GM21367 (cell line): ENCODE results near the gene TMEM266.
A peak's percentile ranks its signal among the peaks of the same experiment; 100 is the strongest.
"Not testable (repeated sequence)": the region's sequence is repeated elsewhere in the genome, so short reads cannot be mapped to it uniquely, and the experiment has no call there.

Source experiments
- ATAC-seq: cut with Tn5 transposase; IDR thresholded peaks from one replicate; pipeline ENCODE4 v1.9.1; 2021; ENCODE audit not compliant: unreplicated experiment

TMEM266 gene, protein sequence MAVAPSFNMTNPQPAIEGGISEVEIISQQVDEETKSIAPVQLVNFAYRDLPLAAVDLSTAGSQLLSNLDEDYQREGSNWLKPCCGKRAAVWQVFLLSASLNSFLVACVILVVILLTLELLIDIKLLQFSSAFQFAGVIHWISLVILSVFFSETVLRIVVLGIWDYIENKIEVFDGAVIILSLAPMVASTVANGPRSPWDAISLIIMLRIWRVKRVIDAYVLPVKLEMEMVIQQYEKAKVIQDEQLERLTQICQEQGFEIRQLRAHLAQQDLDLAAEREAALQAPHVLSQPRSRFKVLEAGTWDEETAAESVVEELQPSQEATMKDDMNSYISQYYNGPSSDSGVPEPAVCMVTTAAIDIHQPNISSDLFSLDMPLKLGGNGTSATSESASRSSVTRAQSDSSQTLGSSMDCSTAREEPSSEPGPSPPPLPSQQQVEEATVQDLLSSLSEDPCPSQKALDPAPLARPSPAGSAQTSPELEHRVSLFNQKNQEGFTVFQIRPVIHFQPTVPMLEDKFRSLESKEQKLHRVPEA

DNA sequence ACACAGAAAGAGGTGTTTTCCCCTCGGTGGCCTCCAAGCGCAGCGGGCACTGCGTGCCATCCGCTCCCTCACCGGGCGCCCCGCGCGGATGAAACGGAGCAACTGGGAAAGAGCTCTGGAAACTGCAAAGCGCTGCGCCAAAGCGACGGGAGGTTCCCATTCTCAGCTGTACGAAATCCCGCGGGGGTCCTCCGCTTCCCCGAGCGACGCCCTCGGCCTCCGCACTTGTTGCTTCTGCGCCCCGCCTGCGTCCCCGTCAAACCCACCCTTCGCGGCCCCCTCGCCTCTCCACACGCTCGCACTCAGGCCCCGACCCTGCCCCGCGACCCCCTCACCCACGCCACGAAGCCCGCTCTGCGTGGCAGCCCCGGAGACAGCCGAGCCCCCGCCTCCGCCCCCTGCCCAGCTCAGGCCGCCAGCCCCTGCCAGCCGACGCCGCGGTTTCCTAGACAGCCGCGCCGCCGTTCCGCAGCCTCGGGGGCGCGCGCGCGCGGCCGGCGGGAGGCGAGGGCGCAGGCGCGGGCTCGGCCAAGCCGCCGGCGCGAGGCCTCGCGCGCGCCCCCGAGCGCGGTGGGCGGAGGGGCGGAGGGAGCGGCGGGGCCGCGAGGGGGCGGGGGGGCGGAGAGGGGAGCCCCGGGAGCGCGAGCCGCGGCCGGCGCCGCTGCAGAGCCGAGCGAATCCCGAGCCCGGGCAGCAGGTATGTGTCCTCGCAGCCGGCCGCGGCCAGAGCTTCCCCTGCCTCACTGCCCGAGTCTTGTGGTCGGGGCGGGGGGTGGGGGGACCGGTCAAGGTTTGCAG is at the start of gene TMEM266:
TMEM266 (plus strand) TSS at position 666 of the 798 bp plus-strand sequence. CDS start 74,279 bp downstream, outside the sequence.
- ATAC-seq: no peak

DNA sequence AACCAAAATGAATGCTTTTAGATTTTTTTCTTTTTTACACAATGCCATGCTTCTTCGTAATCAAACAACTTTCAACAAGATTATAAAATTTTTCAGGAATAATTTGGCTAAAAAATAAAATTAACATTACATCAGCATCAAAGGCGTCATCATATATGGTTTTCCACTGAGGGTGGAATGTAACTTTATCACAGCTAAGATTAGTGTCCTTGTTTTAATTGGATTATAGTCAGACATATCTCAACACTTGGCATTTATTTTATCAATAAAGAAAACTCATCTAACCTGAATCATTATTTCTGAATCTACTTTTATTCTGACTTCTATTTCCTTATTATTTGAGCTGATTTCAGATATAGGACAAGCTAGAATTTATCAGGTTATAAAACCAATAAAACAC is 49.2 kb upstream of the TMEM266 start:
- no peak for ATAC-seq

DNA sequence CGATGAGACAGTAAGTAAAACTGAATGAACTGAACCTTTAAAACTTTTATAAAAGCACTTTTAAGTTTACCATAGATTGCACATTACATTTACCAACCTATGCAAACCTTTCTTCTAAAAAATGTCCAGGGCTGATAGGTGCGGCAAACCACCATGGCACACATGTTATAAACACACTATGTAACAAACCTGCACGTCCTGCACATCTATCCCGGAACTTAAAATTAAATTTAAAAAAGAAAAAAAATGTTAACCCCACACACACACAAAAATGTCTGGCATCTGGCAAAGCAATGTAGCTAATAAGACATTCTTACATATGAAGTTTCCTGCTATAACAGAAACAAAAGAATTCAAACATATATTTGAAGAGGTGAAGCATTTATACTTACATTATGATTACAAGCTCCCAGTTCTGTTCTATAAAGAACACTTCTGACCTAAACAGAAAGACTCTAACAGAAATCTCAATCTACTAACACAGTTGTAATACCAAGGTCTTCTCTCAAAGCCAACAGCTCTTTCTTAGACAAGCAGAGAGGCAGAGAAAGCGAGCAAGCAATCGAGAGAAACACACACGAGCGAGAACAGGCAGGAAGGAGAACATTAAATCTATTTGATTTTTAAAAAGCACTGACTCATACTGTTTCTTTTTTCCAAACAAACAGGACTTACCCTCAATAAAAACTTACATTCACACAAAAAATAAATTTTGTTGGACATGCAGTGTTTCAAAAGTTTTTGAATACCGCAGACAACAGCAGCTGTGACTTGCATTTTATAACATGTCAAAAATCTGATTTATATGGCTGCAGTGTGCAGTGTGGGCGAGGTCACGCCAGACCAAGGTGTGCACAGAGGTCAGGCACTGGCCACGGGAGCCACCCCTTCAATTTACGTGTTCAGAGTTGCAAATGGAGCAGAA is 47.9 kb upstream of the TMEM266 start, which contains the start of gene NRG4:
NRG4 (minus strand) TSS at position 798 of the 925 bp plus-strand sequence. CDS start 1,194 bp downstream, outside the sequence.
- ATAC-seq: no peak

DNA sequence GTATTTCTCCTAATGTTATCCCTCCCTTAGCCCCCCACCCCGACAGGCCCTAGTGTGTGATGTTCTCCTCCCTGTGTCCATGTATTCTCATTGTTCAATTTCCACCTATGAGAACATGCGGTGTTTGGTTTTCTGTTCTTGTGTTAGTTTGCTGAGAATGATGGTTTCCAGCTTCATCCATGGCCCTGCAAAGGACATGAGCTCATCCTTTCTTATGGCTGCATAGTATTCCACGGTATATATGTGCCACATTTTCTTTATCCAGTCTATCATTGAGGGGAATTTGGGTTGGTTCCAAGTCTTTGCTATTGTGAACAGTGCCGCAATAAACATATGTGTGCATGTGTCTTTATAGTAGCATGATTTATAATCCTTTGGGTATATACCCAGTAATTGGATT is 46.3 kb upstream of the TMEM266 start:
- not testable (repeated sequence) for ATAC-seq

DNA sequence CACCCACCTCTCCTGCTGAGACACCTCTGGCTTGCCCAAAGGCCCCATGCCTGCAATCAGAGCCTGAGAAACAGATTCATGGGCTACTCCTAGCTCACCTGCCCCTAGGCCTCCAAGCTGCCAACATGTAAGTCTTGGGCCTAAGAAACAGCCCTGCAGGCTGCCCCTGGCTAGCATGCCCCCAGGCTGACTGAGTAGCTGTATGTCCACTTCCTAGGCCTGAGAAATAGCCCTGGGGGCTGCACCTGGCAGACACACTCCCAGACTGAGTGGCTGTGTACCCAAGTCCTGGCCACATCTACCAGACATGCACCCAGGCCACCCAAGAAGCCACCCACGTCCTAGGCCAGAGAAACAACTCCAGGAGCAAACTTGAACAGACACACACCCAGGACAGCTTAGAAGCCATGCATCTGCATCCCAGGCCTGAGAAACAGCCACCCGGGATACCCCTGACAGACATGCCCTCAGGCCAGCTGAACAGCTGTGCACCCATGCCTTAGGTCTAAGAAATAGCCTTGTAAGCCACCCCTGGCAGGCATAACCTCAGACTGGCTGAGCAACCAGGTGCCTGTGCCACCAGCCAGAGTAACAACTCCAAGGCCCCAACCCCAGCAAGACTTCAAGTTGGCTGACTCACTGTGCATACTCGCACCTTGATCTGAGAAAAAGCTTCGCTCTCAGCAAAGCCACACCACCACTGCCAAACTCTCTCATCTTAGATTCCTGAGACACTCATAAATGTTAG is 35.6 kb upstream of the TMEM266 start:
- ATAC-seq: no peak

DNA sequence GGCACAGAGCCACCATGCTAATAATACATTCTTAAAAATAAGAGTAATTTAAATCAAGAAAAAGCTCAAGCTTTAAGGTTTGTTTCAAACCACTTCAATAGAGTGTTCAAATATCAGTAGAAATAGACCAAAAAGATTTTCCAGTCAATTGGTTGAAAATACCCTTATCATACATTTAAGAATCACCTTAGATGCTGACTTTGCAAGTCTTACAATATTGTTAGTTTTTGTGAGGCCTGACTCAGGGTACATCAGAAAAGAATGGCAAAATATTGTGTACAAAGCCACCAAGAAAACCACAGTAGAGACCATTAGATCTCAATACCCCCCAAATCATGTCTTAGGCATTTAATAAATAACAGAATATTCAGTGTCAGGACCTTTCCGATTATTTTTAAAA is 27.7 kb upstream of the TMEM266 start:
- ATAC-seq: no peak

DNA sequence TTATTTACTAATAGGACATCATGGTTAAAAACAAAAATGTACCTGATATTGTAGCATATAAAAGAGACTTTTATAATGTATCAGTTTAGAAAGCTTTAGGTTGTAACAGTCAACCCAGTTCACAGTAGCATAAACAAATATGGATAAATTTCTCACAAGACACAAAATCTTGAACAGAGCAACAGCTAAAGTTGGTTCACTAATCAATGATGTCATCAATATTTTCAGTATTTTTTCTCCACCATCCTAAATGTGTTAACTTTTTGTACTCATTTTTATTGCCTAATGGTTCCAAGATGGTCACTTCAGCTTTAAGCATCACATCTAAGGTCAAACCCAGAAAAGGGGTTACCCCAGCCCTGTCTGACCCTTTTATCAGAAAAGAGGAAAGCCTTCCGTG is 26.3 kb upstream of the TMEM266 start:
- no peak for ATAC-seq

DNA sequence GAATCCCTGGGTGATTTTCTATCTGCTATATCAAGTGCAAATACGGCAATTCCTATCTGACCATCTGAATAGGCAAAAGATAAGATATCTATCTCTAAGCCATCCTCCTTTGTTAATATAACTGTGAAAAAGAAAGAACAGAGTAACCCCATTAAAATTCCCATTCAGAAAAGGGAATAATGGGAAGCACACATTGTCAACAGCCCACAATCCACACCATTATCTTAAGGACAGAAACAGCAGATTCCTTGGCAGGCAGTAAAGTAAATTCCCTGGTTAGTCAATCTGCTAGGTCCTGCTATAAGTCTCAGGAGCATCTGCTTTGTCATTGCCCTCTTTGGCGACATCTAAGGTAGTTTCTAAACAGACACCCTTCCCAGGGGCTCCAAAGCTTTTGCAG is 25.7 kb upstream of the TMEM266 start:
- ATAC-seq: no peak

DNA sequence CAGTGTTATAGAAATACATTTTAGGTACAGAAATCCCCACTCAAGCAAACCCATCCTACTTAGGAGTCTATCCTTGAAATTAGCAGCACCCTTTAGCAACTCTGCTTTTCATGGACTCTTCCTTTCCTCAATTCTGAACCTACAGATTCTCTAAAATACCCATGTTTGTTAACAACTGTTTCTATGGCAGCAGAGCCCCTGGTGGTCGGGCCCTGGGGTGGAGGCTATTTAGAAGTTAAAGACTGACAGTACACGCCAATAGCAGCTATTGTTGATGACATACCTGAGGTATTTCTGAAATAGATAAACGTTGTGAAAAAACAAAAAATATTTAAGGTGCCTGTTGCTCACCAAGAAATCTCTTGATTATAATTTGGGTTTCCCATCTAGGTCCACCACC is 24.2 kb upstream of the TMEM266 start:
- no peak for ATAC-seq

DNA sequence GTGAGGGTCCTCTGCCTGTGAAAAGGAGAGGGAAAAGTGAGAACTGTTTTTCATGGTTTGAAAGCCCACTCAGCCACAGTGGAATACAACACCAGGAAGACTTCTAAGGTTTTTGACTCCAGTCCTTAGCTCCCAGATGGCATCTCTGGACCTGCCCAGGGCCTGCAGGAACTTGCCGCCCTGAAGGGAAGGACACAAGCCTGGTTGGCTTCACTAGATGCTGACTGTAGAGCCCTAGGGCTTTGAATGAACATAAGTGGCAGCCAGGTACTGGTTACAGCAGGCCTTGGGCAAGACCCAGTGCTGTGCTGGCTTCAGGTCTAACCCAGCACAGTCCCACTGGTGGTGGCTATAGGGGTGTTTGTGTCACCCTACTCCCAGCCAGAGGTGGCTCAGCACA is 21.3 kb upstream of the TMEM266 start:
- no peak for ATAC-seq

DNA sequence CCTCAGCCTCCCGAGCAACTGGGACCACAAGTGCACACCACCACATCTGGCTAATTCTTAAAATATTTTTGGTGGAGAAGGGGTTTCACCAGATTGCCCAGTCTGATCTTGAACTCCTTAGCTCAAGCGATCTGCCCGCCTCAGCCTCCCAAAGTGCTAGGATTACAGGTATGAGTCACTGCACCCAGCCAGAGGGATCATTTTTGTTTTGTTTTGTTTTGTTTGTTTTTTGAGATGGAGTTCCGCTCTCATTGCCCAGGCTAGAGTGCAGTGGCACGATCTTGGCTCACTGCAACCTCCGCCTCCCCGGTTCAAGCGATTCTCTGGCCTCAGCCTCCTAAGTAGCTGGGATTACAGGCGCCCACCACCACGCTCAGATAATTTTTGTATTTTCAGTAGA is 5.6 kb upstream of the TMEM266 start:
- not testable (repeated sequence) for ATAC-seq

DNA sequence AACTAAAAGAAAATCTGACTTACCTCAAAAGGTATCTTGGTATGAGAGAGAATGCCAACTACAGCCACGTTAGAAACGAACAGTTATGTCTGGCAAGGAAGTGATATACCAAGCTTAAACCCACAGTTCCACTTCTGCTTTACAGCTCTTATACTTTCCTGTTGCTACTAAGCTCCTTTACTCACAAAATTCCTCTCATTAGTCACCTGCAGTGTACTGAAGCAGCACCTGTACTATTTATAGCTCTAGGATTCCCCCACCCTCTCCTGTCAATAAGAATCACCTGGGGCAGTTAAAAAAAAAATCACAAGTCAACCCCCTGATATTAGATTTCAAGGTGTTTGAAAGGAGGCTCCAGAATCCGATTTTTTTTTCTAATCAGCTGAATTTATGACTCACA is 2.9 kb upstream of the TMEM266 start:
- ATAC-seq: peak; percentile 42

DNA sequence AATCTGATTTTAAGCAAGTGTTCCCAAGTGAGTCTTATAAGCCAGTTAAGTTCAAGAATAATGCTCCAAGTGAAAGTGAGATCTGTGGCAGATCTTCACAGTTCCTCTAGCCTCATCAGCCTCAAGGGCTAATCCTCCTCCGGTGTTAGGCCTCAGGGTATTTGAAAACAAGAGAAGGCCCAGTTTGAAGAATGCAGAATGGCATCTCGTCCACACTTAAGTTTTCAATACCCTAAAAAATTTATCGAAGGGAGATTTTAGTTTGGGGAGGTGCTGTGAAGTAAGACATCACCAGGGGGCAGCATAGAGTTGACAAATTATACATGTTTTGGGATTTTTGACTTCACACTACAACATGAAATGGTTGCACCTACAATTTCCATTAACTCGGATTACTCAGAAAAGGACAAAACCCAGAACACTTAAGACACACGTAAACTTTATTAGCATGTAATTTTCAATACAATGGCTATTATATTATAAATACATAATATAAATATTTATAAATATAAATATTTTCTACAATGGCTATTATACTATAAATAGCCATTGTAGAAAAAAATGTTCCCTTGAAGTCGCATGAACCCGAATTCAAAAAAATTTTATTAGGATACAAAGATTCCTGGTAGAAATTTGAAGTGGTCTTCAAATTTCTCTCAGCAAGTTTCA is 2.3 kb upstream of the TMEM266 start:
- ATAC-seq: peak; percentile 21

DNA sequence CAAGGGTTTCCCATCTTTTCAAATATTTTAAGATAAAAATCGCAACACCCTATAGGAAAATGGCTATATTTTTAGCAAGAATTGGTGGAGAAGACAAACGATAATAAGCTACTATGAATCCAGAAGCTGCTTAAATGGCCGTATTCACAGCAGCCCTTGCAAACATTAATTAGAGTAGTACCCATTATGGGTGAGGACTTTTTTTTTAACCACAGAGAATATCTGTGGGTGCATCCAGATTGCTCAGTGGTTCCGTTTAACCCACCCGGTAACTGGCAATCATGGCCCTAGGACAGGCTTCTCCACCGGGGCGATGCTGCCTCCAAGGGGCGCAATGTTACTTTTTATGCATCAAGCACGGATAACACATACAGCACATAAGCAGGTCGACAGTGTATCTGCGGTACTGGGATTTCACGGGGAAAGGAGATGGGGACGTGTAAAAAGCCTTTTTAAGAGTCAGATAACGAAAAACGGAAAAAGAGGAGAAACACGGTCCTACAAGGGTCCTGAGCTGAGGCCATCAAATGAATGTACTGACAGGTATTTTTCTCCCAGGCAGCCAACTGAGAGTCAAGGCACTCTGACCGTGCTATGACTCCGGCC is 968 bp upstream of the TMEM266 start:
- ATAC-seq: no peak

DNA sequence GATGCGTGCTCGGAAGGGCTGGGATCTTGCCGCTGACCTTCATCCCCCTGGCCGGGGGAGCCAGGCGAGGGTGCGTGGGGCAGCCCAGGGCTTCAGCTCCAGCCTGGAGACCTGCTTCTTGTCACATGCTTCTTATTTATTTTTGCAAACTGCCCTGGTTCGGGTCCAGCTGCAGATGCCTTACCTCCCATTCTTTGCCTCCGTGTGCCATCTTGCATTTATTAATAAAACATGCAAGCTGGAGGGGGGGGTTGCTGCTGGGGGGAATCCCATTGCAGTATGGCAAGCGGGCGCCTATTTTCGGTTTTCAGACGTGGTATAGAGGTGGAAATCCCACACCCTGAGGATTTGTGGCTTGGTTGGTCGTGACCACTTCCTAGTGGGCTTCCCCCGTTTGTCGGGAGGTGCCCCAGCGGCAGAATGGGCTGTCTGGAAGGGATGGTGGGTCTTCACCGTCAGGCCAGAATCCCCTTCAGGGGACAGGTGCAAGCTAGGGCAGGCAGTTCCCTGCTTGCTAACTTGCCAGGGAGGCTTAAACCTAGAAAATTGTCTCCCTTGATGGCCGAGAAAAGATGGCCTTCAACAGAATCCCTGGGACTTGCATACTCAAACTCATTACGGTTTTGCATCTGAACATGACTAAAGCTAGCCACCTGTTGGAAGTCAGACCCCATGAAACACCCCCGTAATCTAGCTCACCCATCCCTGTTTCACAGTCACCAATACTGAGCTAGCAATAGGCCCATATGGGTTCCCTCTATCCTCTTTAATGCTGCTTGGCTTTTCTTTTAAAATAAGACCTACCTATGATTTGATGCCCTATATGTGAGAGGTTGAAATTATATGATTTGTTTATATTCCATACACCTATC is 569 bp downstream of the TMEM266 start:
- no peak for ATAC-seq

DNA sequence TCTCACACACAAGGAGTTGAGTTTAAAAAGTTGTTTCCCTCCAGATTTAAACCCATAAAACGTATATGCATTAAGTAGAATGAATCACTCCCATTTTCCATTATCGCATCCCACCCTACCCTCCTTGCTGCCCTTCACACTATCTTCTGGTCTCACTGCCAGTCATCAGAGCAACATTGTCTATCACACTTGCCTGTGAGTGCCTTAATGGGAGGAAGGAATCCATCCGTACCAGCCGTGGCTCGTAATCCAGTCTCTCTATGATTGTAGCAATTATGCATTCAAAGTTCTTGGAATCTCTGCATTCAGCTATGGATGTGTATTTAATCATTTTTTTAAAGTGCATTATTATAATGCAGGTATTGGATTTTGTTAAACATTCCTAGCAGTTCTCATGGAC is 1.9 kb downstream of the TMEM266 start:
- no peak for ATAC-seq

DNA sequence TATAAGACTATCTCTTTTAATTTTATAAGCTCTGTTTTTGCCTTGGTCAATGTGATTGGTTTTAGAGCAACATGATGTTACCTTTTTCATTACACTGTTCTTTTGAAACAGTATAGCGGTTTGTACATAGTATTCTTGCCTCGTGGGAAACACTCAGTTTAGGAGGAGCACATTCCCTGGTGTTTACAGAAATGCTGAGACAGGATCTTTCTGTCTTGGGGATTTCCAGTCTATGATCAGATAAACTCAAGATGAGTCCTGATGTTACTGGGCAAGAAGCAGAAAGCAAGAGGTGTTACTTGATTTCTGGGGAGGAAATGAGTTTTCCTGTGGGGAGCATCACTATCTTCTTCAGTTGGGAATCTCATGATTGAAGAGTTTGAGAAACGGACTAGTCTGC is 2.5 kb downstream of the TMEM266 start:
- ATAC-seq: no peak

DNA sequence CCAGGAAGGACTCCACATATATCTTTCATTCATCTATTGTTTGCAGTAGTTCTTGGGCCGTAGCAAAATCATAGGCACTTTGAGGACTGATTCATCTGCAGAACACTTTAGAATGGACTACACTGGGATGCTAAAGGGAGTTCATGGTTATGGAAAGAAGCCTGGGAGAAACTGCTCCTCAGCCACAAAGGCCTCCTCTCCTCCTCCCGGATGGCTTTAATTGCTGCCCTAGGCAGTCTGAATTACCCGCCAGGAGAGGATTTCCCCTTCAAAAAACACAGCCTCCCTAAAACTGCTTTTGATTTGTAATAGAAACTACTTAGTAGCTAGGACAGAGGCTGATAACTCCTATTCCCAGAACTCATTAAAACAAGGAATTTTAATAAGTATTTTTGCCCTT is 4.6 kb downstream of the TMEM266 start:
- ATAC-seq: no peak
